ENCODE data around the gene GCA.
A peak's percentile ranks its signal among the peaks of the same experiment; 100 is the strongest.

Gene GCA

GRCh38 chr2:162343824-162344616 is at the start of gene GCA:
Gene GCA (plus strand): TSS chr2:162344132. CDS start chr2:162344249, 117 bp downstream.
- peak; percentile 88 to 97 for DNase-seq (ENCODE audit: low read depth in 2 of 2)

GRCh38 chr2:162295009-162295408 is 48.9 kb upstream of the GCA start:
- no peak for DNase-seq (ENCODE audit: low read depth in 2 of 2)

- no peak for DNase-seq (ENCODE audit: low read depth in 2 of 2)
Observed at GRCh38 chr2:162297925-162298552, 45.9 kb upstream of the GCA start.

GRCh38 chr2:162298669-162299335 is 45.1 kb upstream of the GCA start:
- DNase-seq (ENCODE audit: low read depth in 2 of 2) = no peak

GRCh38 chr2:162300266-162300665 is 43.7 kb upstream of the GCA start:
- no peak for DNase-seq (ENCODE audit: low read depth in 2 of 2)

- no peak for DNase-seq (ENCODE audit: low read depth in 2 of 2)
Observed at GRCh38 chr2:162301151-162301804, 42.7 kb upstream of the GCA start.

- DNase-seq (ENCODE audit: low read depth in 2 of 2) = no peak
Observed at GRCh38 chr2:162301877-162302276, 42.1 kb upstream of the GCA start.

- no peak for DNase-seq (ENCODE audit: low read depth in 2 of 2)
Observed at GRCh38 chr2:162305901-162306300, 38.0 kb upstream of the GCA start.

GRCh38 chr2:162308747-162309503 is 35.0 kb upstream of the GCA start:
- no peak for DNase-seq (ENCODE audit: low read depth in 2 of 2)

GRCh38 chr2:162312853-162313252 is 31.1 kb upstream of the GCA start:
- no peak for DNase-seq (ENCODE audit: low read depth in 2 of 2)

GRCh38 chr2:162315938-162316337 is 28.0 kb upstream of the GCA start:
- no peak for DNase-seq (ENCODE audit: low read depth in 2 of 2)

- no peak for DNase-seq (ENCODE audit: low read depth in 2 of 2)
Observed at GRCh38 chr2:162316590-162316989, 27.3 kb upstream of the GCA start.

GRCh38 chr2:162317058-162317742 is 26.7 kb upstream of the GCA start:
- DNase-seq (ENCODE audit: low read depth in 2 of 2) = no peak

- DNase-seq (ENCODE audit: low read depth in 2 of 2) = no peak
Observed at GRCh38 chr2:162317861-162318327, 26.0 kb upstream of the GCA start.

- peak; percentile 32 to 45 for DNase-seq (ENCODE audit: low read depth in 2 of 2)
Observed at GRCh38 chr2:162318328-162319180, 25.4 kb upstream of the GCA start, which contains the start of gene IFIH1. Gene IFIH1 (minus strand): TSS chr2:162318684. CDS start chr2:162318307, 377 bp downstream.

- no peak for DNase-seq (ENCODE audit: low read depth in 2 of 2)
Observed at GRCh38 chr2:162320864-162321517, 22.9 kb upstream of the GCA start.

GRCh38 chr2:162324953-162325352 is 19.0 kb upstream of the GCA start:
- no peak for DNase-seq (ENCODE audit: low read depth in 2 of 2)

- no peak for DNase-seq (ENCODE audit: low read depth in 2 of 2)
Observed at GRCh38 chr2:162327134-162327769, 16.7 kb upstream of the GCA start.

- no peak for DNase-seq (ENCODE audit: low read depth in 2 of 2)
Observed at GRCh38 chr2:162327806-162328205, 16.1 kb upstream of the GCA start.
